ENCODE measurements around the gene C22orf23. TPM values are rescaled to one million over a fixed set of nuclear protein-coding genes. Genes with fewer than 3 reads are reported as not detected.

The C22orf23 gene
- total and polyA plus RNA-seq, 9 donors = 0.28 to 2.6 (median 0.77) TPM

DNA sequence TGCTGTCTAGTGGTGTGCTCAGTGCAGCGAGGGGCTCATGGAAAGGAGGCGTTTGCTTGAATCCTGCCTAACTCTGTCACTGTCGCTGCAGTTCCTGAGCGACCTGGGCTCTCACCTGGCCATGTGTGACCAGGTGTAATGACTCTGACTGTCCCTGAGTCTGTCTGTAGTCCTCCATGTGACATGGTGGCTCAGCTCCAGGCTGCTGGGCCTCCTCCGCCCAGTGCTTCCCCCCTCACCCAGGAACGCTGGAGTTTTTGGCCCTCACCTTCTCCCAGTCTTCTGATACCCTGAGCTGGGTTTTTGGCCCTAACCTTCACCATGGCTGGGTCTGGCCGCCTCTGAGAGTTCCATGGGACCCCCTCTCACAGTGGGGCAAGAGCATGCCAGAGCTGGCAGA is 27.0 kb downstream of the C22orf23 start:
- intact Hi-C loops (cut with DNase I) = loop anchor here in 1 of 4 donors (10.0 kb wide), 1 partner anchor 112 kb away; no protein-coding TSS in a partner anchor
- H3K4me3 ChIP-seq = no peak overlapping the region
- WGBS, 3 donors = 82 to 90% (median 85%) methylated on average over 7 of the region's 7 CpGs
- H3K27ac ChIP-seq = no peak overlapping the region
- no peaks in the 10 kb centered on the region for H3K9me3 ChIP-seq
- H3K4me1 ChIP-seq (ENCODE audit: insufficient read depth) = no peaks in the 10 kb centered on the region
- no peaks in the 10 kb centered on the region for H3K27me3 ChIP-seq
- TF ChIP-seq EP300 (IDR thresholded peaks at IDR 0.05) (no peak), POLR2A (IDR thresholded peaks at IDR 0.05) (no peak)
- TF ChIP-seq, protein P1, sequence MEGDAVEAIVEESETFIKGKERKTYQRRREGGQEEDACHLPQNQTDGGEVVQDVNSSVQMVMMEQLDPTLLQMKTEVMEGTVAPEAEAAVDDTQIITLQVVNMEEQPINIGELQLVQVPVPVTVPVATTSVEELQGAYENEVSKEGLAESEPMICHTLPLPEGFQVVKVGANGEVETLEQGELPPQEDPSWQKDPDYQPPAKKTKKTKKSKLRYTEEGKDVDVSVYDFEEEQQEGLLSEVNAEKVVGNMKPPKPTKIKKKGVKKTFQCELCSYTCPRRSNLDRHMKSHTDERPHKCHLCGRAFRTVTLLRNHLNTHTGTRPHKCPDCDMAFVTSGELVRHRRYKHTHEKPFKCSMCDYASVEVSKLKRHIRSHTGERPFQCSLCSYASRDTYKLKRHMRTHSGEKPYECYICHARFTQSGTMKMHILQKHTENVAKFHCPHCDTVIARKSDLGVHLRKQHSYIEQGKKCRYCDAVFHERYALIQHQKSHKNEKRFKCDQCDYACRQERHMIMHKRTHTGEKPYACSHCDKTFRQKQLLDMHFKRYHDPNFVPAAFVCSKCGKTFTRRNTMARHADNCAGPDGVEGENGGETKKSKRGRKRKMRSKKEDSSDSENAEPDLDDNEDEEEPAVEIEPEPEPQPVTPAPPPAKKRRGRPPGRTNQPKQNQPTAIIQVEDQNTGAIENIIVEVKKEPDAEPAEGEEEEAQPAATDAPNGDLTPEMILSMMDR (IDR thresholded peaks at IDR 0.05) = no peak
- no peaks in the 10 kb centered on the region for H3K36me3 ChIP-seq
- DNase-seq = no peak

DNA sequence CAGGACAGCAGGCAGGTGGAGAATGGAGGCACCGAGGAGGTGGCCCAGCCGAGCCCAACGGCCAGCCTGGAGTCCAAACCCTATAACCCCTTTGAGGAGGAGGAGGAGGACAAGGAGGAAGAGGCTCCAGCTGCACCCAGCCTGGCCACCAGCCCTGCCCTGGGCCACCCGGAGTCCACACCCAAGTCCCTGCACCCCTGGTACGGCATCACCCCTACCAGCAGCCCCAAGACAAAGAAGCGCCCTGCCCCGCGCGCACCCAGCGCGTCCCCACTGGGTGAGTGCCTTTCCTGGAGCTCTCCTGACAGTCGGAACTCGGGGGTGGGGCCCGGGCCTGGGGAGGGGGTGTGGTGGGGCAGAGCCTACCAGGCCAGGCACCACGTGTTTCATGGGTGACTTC is 27.6 kb downstream of the C22orf23 start:
- TF ChIP-seq, protein P1 (IDR thresholded peaks at IDR 0.05) = no peak
- no peak for TF ChIP-seq POLR2A (IDR thresholded peaks at IDR 0.05)
- no peak for TF ChIP-seq EP300 (IDR thresholded peaks at IDR 0.05)
- no peak for DNase-seq
- 85 to 88% (median 85%) methylated on average over 15 of the region's 15 CpGs for whole genome bisulfite sequencing, 3 donors
- Histone ChIP-seq H3K9me3 (no peaks in the 10 kb centered on the region), H3K27ac (no peak overlapping the region), H3K4me1 (ENCODE audit: insufficient read depth) (no peaks in the 10 kb centered on the region), H3K4me3 (no peak overlapping the region), H3K36me3 (no peaks in the 10 kb centered on the region), H3K27me3 (no peaks in the 10 kb centered on the region)
- intact Hi-C loops (cut with DNase I) = loop anchor here in 1 of 4 donors (10.0 kb wide), 1 partner anchor 111 kb away; no protein-coding TSS in a partner anchor

DNA sequence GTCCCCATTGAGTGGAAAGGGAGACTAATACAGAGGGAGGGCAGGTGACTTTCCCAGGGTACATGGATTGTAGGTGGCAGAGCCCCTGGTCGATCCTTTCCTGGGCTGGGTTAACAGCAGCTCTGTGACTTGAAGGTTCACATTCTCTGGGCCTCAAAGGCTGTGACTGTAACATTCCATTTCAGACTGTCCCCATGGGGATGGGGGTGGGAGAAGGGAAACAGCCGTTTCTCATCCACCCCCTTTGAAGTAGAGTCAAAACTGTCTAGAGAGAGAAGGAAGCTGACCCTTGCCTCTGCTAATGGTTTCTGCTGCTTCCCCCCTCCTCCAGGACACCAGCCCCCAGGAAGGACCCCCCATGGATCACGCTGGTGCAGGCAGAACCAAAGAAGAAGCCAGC is 28.1 kb downstream of the C22orf23 start:
- Histone ChIP-seq H3K4me3 (no peak overlapping the region), H3K4me1 (ENCODE audit: insufficient read depth) (no peaks in the 10 kb centered on the region), H3K27ac (no peak overlapping the region), H3K9me3 (no peaks in the 10 kb centered on the region), H3K36me3 (no peaks in the 10 kb centered on the region), H3K27me3 (no peaks in the 10 kb centered on the region)
- DNase-seq = no peak
- intact Hi-C loops (cut with DNase I) = loop anchor here in 1 of 4 donors (10.0 kb wide), 1 partner anchor 111 kb away; no protein-coding TSS in a partner anchor
- WGBS, 3 donors = 46 to 68% (median 59%) methylated on average over 3 of the region's 3 CpGs
- TF ChIP-seq POLR2A (IDR thresholded peaks at IDR 0.05) = no peak
- TF ChIP-seq, protein P1 (IDR thresholded peaks at IDR 0.05) = no peak
- no peak for TF ChIP-seq EP300 (IDR thresholded peaks at IDR 0.05)

DNA sequence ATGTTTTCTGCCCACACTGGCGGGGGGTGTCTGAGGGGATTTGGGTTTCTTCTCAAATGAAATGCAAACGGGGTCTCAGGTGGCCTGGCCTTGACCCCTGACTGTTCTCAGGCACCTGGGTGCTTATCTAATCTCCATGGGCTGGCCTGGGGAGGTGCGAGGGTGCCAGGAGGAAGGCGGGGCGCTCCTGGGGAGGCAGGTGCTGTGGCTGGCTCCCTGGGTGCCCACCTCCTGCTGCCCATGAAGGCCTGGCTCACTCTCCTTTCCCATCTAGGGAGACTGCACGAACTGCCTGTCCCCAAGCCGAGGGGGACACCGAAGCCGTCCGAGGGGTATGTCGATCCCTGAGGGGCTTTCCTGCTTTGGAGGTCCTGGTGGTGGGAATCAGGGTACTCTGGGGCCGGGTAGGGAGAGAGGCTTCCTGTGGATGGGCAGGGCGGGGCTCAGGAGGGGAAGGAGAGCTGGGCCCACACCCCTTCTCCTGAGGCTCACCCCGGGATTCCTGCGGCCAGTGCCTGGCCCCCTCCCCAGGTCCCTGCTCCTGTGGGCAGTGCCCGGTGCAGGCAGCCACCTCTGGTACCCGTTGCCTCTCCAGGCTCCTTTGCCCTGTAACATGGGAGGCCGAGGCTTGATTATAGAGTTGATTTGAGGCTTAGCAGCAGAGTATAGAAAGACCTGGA is 28.9 kb downstream of the C22orf23 start:
- Histone ChIP-seq H3K4me3 (no peak overlapping the region), H3K36me3 (no peaks in the 10 kb centered on the region), H3K9me3 (no peaks in the 10 kb centered on the region), H3K27me3 (no peaks in the 10 kb centered on the region), H3K27ac (no peak overlapping the region), H3K4me1 (ENCODE audit: insufficient read depth) (no peaks in the 10 kb centered on the region)
- WGBS, 3 donors = 87 to 88% (median 88%) methylated on average over 18 of the region's 18 CpGs
- no peak for DNase-seq
- TF ChIP-seq POLR2A (IDR thresholded peaks at IDR 0.05) (no peak), EP300 (IDR thresholded peaks at IDR 0.05) (no peak)
- TF ChIP-seq, protein P1 (IDR thresholded peaks at IDR 0.05) = no peak
- intact Hi-C loops (cut with DNase I) = loop anchor here in 1 of 4 donors (10.0 kb wide), 1 partner anchor 110 kb away; no protein-coding TSS in a partner anchor

All from ovary (tissue), 9 donors.